ENCODE measurements around the gene CRYGC.

GRCh38 chr2:208090420-208090819 lies 39.2 kb downstream of the CRYGC start:
- TF ChIP-seq POLR2A (IDR thresholded peaks at IDR 0.05; ENCODE audit: low read depth, low read length) (no peak), POLR2AphosphoS5 (IDR thresholded peaks at IDR 0.05; ENCODE audit: low read depth, low read length) (no peak)

All from GM12891 (cell line).